Measurements from ENCODE around the gene UNC5C.

UNC5C gene

DNA sequence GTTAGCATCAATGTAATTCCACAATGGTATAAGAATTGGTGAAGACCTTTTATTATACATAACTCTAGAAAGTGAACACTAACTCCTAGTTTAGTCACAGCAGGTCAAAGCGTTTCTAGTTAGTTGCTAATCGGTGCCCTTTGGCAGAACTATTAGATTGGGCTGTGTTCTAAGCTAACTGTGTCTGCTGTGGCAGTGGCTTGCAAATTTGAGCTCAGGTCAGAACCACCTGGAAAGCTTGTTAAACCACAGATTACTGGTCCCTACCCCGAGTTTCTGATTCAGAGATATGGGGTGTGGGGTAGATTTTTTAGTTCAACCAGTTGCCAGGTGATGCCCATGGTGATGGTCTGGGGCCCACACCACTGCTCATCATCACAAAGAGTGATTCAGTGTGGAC is 332.1 kb downstream of the UNC5C start:
- no peak for DNase-seq (ENCODE audit: low read depth)

DNA sequence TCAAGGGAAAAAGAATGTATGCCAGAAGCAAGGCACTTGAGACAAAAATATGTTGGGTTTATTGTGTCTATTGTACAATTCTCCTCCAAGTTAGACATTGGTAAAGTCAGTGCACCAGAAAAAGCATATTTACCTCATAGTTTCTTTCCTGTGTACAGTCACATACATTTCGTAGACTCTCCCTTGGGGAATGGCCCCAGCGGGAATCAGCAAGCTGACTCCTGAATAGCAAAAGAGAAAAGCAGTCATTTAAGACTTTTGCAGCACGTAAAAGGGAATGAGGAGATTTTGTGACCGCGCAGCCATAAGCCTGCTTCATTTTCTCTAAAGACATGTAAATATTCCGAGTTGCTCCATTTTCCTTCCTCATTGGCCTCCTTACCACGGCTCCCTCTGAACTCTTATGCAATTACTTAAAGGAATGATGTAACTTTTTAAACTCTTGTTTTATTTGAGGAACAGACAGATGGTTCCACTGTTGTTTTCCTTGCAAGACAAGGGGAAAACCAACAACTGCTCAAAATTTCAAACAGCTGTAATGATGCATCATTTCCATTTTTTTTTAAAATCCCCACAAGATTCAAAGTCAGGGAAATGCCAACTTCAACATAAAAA is 332.7 kb downstream of the UNC5C start:
- DNase-seq (ENCODE audit: low read depth), result no peak

DNA sequence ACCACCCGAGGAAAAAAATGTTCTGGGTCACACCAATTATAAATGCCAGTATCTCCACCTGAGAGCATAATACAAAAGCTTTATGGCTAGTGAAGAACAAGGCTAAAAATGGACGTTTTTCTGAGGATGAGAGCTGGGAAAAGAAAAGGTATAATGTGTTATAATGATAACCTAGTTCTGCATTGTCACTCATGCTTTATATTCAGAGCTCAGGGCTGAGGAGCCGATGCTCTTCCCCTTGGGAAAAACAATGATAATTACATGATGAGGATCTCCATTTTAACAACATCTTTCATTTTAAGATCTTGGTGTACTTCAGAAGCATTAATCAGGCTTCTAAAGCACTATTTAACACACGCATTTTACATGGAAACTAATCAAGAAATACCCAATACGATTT is 333.7 kb downstream of the UNC5C start:
- DNase-seq (ENCODE audit: low read depth), result no peak

DNA sequence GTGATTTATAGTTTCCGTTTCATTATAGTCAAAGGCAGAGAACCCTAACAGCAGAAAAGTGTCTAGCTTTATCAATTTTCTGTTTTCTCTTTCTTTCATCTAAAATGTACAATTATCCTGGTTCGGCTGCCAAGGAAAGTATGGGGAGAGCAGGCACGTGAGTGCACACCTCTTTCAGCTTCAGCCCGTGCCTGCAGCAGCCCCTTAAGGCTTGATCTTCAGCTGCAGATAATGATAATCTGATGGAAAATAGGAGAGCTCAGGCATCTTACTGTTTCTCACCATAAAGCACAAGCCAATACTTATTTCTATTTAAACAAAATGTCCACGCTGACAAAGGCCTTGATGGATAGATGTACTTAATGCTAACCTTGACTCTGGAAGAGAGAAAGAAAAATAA is 334.4 kb downstream of the UNC5C start:
- DNase-seq (ENCODE audit: low read depth), result no peak

DNA sequence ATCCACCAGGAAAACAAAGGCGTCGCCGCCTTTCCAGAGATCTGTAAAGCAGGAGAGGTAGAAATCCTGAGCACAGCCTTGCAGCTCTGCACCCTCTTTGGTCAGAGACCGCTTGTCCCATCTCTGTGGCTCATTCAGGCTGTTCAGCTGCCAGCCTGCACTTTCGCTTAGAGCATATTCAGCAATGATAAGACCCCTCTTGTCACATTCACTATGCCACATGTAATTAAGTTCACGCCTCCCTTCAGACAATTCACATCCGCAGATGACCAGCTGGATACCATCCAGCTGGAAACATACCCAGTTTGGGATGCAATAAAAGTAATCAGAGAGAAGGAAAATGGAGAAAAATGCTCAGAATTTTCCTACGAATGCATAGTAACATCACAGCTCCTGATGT is 335.4 kb downstream of the UNC5C start:
- no peak for DNase-seq (ENCODE audit: low read depth)

DNA sequence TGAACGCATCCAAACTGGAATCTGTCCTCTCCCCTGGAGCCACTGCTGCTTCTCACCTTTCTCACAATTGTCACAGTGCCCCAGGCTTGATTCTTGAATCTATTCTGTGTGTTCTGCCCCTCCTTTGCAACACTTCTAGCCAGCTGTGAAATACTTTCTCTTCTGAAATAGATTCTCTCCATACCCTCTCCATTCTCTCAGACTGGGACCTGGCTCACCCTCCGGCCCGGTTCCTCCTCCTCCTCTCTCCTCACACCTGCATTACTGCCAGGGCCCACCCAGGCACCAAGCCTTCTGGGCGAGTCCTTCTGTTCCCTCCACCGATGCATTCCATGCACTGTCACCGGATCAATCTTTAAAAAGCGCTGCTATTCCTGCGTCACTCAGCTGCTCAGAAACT is 336.1 kb downstream of the UNC5C start:
- DNase-seq (ENCODE audit: low read depth), result no peak

DNA sequence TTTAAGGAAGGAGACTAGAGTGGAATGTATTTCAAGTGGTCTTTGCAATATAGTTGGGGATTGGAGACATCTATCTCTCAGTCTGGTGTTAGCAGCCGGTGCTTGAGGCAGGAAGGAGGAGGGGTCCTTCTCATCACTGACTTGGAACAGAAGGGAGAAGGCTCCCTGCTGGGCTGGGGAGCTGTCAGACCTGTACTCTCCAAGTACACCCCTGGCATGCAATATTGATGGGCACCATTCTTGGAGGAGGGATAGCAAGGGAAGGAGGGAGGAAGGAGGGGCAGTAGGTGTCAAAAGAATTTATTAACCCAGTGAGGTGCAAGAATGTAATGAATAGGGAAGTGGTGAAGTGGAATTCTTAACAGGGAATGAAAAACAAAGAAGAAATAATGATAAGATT is 338.8 kb downstream of the UNC5C start:
- no peak for DNase-seq (ENCODE audit: low read depth)

DNA sequence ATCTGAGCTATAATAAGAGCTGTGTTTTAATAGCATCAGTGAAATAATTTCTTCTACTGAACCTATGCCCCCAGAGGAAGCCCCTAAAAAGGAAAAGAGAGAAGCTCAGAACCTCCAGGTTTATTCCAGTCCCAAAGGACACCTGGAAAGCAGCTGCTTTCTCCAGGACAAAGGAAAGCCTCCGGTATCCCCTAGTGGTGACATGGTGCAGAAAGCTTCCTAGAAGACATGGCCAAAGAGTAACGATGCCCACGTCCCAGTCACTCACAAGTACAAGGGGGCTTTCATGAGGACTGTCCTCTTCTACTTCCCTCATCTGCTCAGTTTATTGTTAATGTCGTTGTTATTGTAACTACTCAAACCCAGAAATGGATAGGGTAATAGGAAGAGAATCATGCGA is 343.9 kb downstream of the UNC5C start:
- DNase-seq (ENCODE audit: low read depth), result no peak

DNA sequence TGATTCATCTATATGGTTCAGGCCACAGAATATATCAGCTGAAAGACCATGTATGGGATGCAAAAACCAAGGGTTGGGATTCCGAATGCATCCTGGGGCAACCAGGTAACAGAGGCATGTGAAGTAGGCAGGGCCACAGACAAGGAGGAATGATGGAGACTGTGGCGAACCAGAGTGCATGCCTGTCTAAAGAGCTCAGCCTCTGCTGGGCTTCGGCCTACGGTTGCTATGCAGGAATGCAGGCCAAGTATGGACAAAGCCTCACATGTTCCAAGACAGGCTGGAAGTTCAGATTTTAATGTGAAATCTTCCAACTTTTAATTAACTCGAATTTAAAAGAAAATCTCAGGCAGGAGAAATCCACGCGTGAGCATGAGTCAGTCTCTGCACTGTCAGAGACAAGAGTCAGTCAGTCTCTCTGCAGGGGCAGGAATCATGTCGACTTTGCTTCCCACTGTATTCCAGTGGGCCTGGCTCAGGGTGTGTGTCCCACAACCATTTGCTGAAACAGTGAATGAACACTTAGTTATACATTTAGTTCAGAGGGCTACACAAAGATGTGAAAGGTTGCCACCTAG is 344.4 kb downstream of the UNC5C start:
- no peak for DNase-seq (ENCODE audit: low read depth)

DNA sequence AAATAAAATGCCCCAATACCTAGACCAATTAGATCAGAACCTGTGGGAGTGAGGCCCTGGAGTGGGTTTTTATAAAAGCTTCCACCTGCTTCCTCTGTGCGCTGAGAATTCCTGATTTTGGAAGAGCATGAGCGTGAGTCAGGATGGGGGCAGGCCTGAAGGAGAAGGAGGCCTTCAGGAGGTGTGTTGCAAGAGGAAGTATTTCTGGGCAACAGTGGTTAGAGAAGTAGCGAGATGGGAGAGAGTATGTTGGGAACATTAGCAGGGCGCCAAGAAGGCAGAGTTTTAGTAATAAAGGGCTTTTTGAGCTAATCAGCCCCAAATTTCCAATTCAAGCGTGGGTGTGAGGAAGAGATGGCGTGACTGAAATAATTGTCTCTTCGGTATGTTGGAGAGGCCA is 349.8 kb downstream of the UNC5C start:
- DNase-seq (ENCODE audit: low read depth), result no peak

DNA sequence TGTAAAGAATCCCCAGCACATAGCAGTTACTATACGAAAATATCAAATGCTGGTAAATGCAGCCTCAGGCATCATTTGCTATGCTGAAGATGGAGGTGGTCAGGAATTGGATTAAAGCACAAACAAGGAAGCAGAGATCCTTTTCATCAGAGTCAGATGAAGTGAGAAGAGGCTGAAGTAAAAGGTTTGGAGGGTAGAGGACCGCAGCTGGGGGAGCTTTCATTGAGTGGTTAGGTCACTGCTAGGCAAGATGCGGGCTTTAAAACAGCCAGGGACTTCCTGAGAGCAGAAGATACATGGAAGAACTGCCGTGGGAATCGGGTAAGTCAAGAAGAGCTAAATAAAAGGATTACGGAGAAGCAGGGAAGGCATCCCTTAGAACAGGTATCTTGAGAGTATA is 351.4 kb downstream of the UNC5C start:
- no peak for DNase-seq (ENCODE audit: low read depth)

DNA sequence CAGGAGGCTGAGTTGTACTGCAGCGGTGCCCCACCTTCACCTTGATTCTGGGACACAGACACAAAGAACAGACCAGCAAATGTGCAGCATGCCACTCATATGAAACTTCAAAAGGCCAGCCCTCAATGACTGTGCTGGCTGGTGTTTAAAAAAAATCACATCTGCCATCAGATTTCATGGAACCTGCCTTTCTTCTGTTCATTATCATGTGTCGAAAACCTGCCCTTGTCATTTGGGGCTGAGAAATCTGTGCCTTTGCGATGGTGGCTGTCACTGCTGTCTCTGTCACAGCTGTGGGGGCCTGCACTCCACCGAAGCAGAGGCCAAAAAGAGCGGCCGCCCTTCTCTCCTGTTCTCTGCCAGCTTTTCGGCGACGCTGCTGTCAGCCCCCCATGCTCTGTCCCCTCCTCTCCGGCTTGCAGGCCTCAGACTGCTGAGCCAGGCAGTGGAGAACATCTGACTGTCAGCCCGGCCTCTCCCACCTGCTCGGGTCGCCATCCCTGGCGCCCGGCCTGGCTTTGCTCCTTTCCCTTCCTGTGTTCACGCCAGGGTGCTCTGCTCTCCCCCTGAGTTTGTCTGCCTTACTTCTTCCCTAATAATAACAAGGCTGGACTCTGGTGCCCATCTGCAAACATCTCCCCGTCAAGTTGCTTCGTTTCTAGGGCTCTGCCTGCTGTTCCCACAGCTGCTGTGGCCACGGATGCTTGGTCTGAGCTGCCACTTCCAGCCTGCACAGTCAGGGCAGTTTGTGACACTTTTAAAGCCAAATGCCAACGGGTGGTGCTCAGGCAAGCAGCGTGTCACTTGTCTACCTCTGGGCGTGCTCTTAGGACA is 355.2 kb downstream of the UNC5C start:
- DNase-seq (ENCODE audit: low read depth), result no peak

DNA sequence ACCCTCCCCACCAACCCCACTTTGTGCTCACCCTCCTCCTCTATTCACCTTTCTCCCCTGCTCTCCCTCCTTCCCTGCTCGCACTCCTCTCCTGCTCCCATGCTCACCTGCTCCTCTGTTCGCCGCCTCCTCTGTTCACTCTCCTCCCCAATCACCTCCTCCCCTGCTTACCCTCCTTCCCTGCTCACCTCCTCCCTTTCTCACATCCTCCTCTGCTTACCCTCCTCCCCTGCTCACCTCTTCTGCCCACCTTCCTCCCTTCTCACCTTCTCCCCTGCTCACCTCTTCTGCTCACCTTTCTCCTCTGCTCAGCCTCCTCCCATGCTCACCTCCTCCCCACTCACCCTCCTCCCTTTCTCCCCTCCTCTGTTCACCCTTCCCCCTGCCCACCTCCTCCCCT is 357.2 kb downstream of the UNC5C start:
- DNase-seq (ENCODE audit: low read depth), result no peak

DNA sequence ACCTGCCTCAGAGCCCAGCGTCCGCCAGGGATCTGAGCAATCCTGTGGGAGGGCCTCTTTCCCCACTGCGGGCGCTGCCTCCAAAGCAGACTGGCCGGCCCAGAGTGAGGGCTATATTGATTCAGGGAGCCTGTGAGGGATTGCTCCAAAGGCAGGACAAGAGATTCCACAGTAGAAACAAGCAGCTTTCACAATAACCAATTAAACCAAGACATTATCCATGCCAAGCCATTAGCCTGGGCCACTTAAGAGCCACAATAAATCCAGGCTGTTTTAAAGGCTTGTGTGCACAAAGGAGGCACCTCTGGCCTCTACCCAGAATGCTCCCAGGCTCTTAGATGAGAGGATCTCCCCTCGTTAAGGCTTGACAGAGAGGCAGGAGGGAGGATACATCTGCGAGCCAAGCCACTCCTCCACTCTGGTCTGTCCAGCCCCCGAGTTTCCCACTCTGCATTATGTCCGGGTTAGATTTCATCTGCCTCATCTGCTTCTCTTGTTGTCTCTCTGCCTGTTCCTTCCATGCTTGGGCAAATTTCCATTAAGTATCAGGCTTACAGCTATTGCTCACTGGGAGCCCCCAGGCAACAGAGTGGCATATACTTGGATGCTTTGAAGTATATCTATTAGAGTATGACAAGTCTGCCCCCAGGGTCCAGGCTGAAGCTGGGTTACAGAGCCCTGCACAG is 357.9 kb downstream of the UNC5C start:
- DNase-seq (ENCODE audit: low read depth), result no peak

DNA sequence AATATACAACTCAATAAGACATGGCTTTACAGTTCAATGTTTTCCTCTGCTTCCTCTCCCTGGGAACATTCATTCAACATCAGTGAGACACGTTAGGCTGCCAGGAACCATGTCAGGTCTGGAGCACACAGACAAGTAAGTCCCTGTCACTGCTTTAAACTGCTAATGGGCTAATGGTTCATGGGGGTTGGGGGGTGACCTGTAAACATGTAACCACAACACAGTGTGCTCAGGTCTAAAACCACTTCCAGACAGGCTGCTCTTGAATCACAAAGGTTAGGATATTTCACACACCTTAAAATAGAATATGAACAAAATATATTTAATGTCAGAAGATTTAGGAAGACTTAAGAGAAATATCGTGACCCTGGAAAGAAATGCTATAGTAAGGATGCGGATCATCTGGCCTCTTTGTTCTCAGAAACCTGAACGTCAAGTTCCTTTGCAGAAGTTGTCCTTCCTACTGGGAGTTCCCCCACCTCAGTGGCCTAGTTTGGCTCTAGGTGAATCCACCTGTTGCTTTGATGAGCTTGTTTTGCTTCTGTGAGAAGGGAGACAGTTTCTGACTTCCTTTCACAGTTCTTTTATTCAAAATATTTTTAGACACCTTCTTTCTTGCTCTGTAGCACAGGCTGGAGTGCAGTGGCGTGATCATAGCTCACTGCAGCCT is 359.9 kb downstream of the UNC5C start:
- DNase-seq (ENCODE audit: low read depth), result no peak

DNA sequence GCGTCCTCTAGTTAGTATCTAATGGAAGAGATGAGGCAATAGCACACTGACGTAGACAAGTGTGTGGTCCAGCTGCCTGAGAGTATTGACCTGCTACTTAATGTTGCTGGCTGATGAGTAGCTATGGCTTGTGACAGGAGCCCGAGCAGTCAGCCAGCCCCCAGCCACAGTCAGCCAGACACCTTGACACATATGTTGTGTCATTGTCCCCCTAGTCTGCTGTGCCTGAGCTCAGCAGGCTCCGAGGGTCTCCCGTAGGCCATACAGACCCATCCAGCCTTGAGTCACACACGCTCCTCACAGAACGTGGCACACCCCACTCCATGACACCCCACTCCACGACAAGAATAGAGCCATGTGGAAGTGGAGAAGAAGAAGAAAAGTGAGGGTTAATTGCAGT is 362.1 kb downstream of the UNC5C start:
- no peak for DNase-seq (ENCODE audit: low read depth)

DNA sequence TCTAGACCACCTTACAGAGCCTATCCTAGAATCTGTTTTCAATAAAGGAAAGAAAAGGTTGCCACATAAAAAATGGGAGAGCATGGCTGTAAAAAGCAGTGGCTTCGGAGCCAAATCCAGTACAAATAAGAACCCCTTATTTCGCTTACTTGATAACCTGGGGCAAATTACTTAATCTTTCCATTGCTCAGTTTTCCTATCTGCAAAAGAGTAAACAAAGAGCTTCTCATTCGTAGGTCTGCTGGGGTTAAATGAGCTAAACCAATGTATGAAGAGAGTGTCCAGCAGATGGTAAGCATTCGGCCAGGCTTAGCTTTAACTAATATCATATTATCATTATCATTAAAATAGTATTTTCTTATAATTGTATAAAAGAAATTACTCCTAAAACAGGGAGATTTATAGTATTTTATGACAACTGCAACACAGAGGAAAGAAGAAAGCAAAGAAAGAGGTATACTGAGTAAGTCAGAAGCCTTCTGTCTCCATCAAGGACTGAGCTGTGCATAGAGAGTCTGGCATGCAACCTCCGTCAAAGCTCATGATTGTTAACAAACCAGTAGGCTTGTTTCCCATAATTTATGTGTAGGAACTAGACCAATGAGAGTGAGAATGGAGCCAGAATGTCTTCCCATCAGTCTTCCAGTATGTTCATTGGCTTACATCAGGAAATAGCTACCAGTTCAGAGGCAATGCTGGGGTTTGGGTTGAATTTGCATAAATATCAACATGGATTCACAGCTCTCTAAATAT is 364.9 kb downstream of the UNC5C start:
- no peak for DNase-seq (ENCODE audit: low read depth)

DNA sequence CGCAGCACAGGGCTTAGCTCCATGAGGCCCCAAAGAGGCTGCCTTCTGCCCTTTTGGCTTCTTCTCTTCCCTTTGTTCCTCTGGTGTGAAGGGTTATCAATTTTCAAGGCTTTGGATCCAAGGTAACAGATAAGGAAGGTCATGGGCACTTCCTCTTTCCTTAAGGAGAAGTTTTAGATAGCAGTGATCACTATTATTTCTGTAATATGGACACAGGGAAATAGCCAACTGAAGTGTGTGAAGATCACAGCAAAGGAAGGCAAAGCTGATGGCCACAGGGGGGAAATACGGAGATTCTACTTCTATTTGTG is 366.8 kb downstream of the UNC5C start:
- no peak for DNase-seq (ENCODE audit: low read depth)

DNA sequence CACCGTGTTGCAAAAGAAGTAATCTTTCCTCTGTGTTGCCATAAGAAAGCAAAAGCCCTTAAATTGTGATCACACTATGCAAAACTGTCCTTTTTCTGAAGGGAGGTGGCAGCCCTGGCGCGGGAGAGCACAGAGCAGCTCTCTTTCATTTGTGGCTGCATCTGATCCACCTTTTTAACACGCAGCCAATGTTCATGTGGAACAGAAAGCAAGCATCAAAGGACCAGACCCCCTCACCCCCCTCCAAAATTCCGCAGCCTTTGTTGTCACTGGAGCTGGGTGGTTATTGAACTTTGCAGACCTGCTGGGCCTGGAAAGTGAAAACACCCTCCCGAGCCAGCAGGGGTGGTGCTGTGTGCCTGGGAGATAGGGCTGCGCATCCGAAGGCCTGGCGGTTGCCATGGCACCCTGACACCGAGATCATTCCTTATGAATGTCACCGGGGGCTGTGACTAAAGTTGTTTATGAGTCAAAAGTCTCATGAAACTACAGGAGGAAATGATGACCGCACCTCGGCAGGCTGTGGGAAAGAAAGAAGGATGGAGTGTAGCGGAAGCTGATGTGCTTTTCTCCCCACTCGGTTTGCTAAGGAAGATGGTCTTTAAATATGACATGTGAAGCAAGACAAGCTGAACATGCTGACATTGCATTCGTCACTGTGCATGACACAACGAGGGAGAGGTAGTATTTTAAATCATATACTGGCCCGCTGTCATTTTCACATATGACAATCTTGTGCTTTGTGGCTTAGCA is 367.4 kb downstream of the UNC5C start:
- no peak for DNase-seq (ENCODE audit: low read depth)

DNA sequence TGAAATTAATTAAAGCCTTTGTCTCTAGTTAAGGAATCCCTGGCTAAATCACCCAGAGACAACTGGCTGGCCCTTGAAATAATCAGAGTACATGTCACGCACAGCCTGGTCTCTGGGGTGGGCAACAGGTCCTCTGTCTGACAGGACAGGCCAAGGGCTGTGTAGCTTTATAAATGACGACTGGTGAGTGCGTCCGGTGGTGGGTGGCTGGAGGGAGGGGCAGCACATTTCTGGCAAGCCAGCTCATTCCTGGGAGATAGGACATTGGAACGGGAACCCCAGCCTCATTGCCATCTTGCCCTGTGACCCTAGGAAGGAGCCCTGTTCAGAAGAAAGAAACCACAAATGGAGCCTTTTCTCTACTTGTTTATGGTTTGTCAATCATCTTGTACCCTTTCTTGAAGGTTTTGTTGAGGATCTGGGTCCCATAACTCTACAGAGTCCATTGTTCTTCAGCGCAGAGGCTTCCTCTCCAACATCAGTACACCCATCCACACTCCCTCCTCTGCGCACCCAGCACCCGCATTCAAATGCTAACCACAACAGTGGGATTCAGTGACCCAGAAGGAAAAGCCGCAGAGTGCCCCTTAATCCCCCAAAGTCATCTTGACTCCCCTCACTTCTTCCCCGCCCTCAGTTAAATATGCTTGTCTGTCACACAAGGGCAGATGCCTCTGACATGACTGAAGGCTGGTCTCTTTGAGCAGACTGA is 368.1 kb downstream of the UNC5C start:
- DNase-seq (ENCODE audit: low read depth), result no peak

DNA sequence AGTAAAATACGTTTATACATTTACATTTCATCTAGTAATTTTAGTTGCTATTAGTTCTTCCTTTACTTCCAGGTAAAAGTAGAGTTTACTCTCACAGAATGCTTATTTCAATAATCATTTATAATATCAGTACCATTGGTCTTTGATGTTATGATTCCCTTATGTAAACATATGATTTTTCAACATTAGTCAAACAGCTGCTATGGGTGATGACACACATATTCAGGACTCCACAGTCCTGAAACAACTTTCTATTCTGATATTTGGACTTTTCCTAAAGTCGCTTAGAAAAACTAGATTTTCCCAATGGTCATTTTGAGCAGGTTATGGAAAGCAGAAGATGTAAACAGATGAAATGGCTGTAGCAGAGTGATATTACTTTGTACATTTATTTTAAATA is 369.8 kb downstream of the UNC5C start:
- DNase-seq (ENCODE audit: low read depth), result no peak
